ENCODE results near the gene LDLRAD4.

Gene LDLRAD4

GRCh38 chr18:13616041-13616440, 397.5 kb downstream of the LDLRAD4 start:
- no peak for DNase-seq (ENCODE audit: low spot score)

GRCh38 chr18:13616525-13617035, 398.0 kb downstream of the LDLRAD4 start:
- no peak for DNase-seq (ENCODE audit: low spot score)

GRCh38 chr18:13617826-13618515, 399.4 kb downstream of the LDLRAD4 start:
- no peak for DNase-seq (ENCODE audit: low spot score)

- no peak for DNase-seq (ENCODE audit: low spot score)
These were observed 400.3 kb downstream of the LDLRAD4 start for GRCh38 chr18:13618760-13619438.

GRCh38 chr18:13619505-13620205, 401.1 kb downstream of the LDLRAD4 start:
- DNase-seq (ENCODE audit: low spot score), result no peak

- DNase-seq (ENCODE audit: low spot score), result no peak
These were observed 401.7 kb downstream of the LDLRAD4 start for GRCh38 chr18:13620206-13620672.

- DNase-seq (ENCODE audit: low spot score), result no peak
These were observed 402.4 kb downstream of the LDLRAD4 start for GRCh38 chr18:13620818-13621445.

GRCh38 chr18:13621446-13621849, 402.9 kb downstream of the LDLRAD4 start:
- DNase-seq (ENCODE audit: low spot score), result no peak

- DNase-seq (ENCODE audit: low spot score), result no peak
These were observed 403.5 kb downstream of the LDLRAD4 start for GRCh38 chr18:13621886-13622619.

- DNase-seq (ENCODE audit: low spot score), result no peak
These were observed 404.2 kb downstream of the LDLRAD4 start for GRCh38 chr18:13622751-13623150.

GRCh38 chr18:13623348-13623747, 404.8 kb downstream of the LDLRAD4 start:
- no peak for DNase-seq (ENCODE audit: low spot score)

- no peak for DNase-seq (ENCODE audit: low spot score)
These were observed 405.3 kb downstream of the LDLRAD4 start for GRCh38 chr18:13623871-13624270.

- no peak for DNase-seq (ENCODE audit: low spot score)
These were observed 406.1 kb downstream of the LDLRAD4 start for GRCh38 chr18:13624563-13625237.

- no peak for DNase-seq (ENCODE audit: low spot score)
These were observed 406.8 kb downstream of the LDLRAD4 start for GRCh38 chr18:13625355-13625754.

GRCh38 chr18:13625843-13626543, 407.4 kb downstream of the LDLRAD4 start:
- no peak for DNase-seq (ENCODE audit: low spot score)

GRCh38 chr18:13626544-13626908, 408.0 kb downstream of the LDLRAD4 start:
- no peak for DNase-seq (ENCODE audit: low spot score)

- DNase-seq (ENCODE audit: low spot score), result no peak
These were observed 409.1 kb downstream of the LDLRAD4 start for GRCh38 chr18:13627639-13628038.

GRCh38 chr18:13628211-13628610, 409.7 kb downstream of the LDLRAD4 start:
- DNase-seq (ENCODE audit: low spot score), result no peak

- DNase-seq (ENCODE audit: low spot score), result peak; percentile 89
These were observed 411.5 kb downstream of the LDLRAD4 start for GRCh38 chr18:13629841-13630715.
